Suprapubic skin (tissue), 4 donors: ENCODE measurements around the gene G6PC1.

Experiments
- EP300 ChIP-seq: sonication (generic); formaldehyde crosslinking; IDR thresholded peaks from one replicate; pipeline ENCODE4 v1.6.1; 2017; ENCODE audit warnings: antibody characterized with exemption
- POLR2A ChIP-seq, 2 donors: fragments of 450-650 bp; IDR thresholded peaks; one replicate each; pipeline ENCODE4 v1.6.1; 2017; ENCODE audit warnings: antibody characterized with exemption in 2 of 2, mild to moderate bottlenecking in 2 of 2, moderate library complexity in 2 of 2
- POLR2AphosphoS5 ChIP-seq, 3 donors: sonication (generic); formaldehyde crosslinking; IDR thresholded peaks; one replicate each; pipeline ENCODE4 v1.6.1; 2017; ENCODE audit warnings: antibody characterized with exemption in 3 of 3
- TF ChIP-seq, protein P1 (sequence below), 2 donors: fragments of 200-600 bp in 1 of 2; fragments of 450-650 bp in 1 of 2; sonication (generic) in 1 of 2; IDR thresholded peaks; one replicate each; pipeline ENCODE4 v1.5.1; 2016 to 2019; ENCODE audit warnings: antibody characterized with exemption in 2 of 2, mild to moderate bottlenecking in 1 of 2, moderate library complexity in 1 of 2

DNA sequence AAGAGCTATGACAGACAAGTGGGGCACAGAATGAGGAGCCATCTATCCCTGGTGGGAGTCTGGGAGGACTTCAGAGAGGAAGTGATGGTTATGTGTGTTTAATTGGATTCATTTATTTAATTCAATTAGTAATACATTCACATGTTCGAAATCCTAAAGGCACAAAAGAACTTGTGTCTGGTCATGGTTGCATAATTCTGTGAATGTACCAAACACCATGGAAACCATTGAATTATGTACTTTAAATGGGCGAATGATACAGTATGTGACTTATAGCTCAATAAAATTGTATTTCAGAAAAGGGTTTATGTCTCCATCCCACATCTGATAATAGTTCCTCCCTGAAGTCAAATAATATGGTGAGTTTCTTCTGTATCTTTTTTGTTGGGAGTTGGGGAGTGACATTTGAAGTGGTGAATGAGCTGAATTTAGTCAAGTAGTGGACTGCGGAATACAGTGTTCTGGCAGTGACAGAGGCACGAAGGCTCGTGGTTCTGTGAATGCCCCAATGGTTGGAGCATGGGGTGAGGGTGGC, 19.8 kb upstream of the G6PC1 start:
- TF ChIP-seq POLR2AphosphoS5 (IDR thresholded peaks at IDR 0.05): no peak
- no peak for TF ChIP-seq EP300
- no peak for TF ChIP-seq POLR2A (IDR thresholded peaks at IDR 0.05)
- TF ChIP-seq, protein P1, sequence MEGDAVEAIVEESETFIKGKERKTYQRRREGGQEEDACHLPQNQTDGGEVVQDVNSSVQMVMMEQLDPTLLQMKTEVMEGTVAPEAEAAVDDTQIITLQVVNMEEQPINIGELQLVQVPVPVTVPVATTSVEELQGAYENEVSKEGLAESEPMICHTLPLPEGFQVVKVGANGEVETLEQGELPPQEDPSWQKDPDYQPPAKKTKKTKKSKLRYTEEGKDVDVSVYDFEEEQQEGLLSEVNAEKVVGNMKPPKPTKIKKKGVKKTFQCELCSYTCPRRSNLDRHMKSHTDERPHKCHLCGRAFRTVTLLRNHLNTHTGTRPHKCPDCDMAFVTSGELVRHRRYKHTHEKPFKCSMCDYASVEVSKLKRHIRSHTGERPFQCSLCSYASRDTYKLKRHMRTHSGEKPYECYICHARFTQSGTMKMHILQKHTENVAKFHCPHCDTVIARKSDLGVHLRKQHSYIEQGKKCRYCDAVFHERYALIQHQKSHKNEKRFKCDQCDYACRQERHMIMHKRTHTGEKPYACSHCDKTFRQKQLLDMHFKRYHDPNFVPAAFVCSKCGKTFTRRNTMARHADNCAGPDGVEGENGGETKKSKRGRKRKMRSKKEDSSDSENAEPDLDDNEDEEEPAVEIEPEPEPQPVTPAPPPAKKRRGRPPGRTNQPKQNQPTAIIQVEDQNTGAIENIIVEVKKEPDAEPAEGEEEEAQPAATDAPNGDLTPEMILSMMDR (IDR thresholded peaks at IDR 0.05): no peak
